Activated CD8-positive, alpha-beta T cell treated with anti-CD3 and anti-CD28 coated beads for 36 hours (primary cell): ENCODE results near the gene LRRC42. TPM values are rescaled to one million over a fixed set of nuclear protein-coding genes. Genes with fewer than 3 reads are reported as not detected.

Source experiments
- ATAC-seq: fragments of 200-7000 bp; cut with Tn5 transposase; one replicate; pipeline ENCODE4 v1.10.0; 2021; ENCODE audit warnings: mild to moderate bottlenecking, moderate library complexity
- CTCF ChIA-PET: fragments of 350-600 bp; sonication (Branson Sonifier 250); formaldehyde crosslinking; loops from one replicate; lab custom pipeline; 2021; ENCODE audit warnings: antibody characterized with exemption; lab: Charles Lee
- POLR2A ChIA-PET: fragments of 350-600 bp; sonication (Branson Sonifier 250); formaldehyde crosslinking; loops from one replicate; lab custom pipeline; 2021; ENCODE audit warnings: antibody characterized with exemption; lab: Charles Lee
- DNase-seq: peaks from one replicate; pipeline ENCODE4 v3.0.0-alpha.2; 2020
- H3K27ac Mint-ChIP-seq: one replicate; pipeline ENCODE4 v1.8.0; 2021; ENCODE audit warnings: mild to moderate bottlenecking, mixed read lengths
- H3K27me3 Mint-ChIP-seq: one replicate; pipeline ENCODE4 v1.8.0; 2021; ENCODE audit warnings: mixed read lengths
- H3K36me3 Mint-ChIP-seq: one replicate; pipeline ENCODE4 v1.8.0; 2021; ENCODE audit warnings: low read depth, mixed read lengths
- H3K4me1 Mint-ChIP-seq: one replicate; pipeline ENCODE4 v1.8.0; 2021; ENCODE audit warnings: low read depth, mixed read lengths
- H3K4me3 Mint-ChIP-seq: one replicate; pipeline ENCODE4 v1.8.0; 2021; ENCODE audit warnings: mild to moderate bottlenecking, moderate library complexity, mixed read lengths
- H3K9me3 Mint-ChIP-seq: one replicate; pipeline ENCODE4 v1.8.0; 2021; ENCODE audit warnings: mixed read lengths
- intact Hi-C: fragments of 100-400 bp; cut with micrococcal nuclease; formaldehyde crosslinking; loops from one replicate; pipeline ENCODE4 v1.10.0; 2022
- total RNA-seq, 2 experiments: library from RNA; stranded (reverse); gene quantifications; one replicate each; pipeline ENCODE4 v1.2.3, GENCODE V29; 2021
- TF ChIP-seq, protein P1 (sequence below): fragments of 200-600 bp; IDR thresholded peaks from one replicate; pipeline ENCODE4 v1.8.0; 2022; ENCODE audit warnings: antibody characterized with exemption, mild to moderate bottlenecking

LRRC42 gene
- total RNA-seq, 2 experiments from 2014 or later: 26.7 to 29.6 TPM

DNA sequence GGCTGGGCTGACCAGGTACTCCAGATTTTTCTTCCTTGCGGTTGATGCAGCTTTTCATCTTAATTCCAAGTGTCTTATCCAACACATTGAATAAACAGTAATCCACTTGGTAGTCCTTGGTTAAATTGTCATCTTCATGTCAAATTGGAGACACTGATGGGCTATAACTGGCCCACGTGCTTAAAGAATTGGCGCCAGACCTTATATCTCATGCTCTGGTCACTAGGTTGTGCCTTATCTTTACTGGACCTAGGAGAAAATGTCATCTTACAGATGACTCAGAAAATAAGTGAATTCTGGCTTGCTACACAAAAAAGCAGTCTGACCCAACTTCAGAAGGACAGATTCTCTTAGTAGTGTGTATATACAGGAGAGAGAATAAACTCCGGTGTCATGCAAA lies 16.2 kb downstream of the LRRC42 start:
- ChIA-PET POLR2A (interaction anchor here (0.6 kb wide), 2 partner anchors 28 to 33 kb away, joined by 3 read pairs; no protein-coding TSS in a partner anchor), CTCF (interaction anchor here (1.2 to 1.4 kb wide), 2 partner anchors 84 to 102 kb away, joined by 3 to 5 read pairs; no protein-coding TSS in a partner anchor)
- Mint-ChIP-seq H3K4me1 (peaks cover under 1% of the 10 kb centered on the region), H3K27me3 (no peaks in the 10 kb centered on the region), H3K4me3 (no peak overlapping the region), H3K27ac (no peak overlapping the region), H3K36me3 (peaks cover 21% of the 10 kb centered on the region), H3K9me3 (no peaks in the 10 kb centered on the region)
- no peak for ATAC-seq
- intact Hi-C loops: no loop called here
- DNase-seq: no peak
- TF ChIP-seq, protein P1, sequence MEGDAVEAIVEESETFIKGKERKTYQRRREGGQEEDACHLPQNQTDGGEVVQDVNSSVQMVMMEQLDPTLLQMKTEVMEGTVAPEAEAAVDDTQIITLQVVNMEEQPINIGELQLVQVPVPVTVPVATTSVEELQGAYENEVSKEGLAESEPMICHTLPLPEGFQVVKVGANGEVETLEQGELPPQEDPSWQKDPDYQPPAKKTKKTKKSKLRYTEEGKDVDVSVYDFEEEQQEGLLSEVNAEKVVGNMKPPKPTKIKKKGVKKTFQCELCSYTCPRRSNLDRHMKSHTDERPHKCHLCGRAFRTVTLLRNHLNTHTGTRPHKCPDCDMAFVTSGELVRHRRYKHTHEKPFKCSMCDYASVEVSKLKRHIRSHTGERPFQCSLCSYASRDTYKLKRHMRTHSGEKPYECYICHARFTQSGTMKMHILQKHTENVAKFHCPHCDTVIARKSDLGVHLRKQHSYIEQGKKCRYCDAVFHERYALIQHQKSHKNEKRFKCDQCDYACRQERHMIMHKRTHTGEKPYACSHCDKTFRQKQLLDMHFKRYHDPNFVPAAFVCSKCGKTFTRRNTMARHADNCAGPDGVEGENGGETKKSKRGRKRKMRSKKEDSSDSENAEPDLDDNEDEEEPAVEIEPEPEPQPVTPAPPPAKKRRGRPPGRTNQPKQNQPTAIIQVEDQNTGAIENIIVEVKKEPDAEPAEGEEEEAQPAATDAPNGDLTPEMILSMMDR: no peak

DNA sequence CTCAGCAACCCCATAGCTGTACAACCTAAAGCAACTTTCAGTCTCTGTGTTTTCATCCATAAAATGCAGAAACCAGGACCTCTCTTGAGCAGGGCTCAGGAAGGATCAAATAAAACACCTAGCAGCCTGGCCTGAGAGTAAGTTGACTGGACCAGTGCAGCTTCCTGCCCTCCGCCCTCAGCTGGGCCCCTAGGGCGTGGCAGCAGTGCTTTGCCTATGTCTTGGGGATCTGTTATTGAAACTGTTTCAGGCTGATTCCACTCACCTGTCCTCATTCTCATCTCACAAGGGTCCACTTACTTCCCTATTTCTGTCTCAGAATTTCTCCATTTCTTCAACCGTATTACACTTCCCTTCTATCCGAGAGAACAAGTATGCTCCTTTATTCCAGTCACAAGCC lies 17.3 kb downstream of the LRRC42 start:
- Mint-ChIP-seq H3K4me1 (no peaks in the 10 kb centered on the region), H3K27ac (no peak overlapping the region), H3K36me3 (peaks cover 24% of the 10 kb centered on the region), H3K27me3 (no peaks in the 10 kb centered on the region), H3K4me3 (no peak overlapping the region), H3K9me3 (no peaks in the 10 kb centered on the region)
- ATAC-seq (no peak), DNase-seq (no peak)
- CTCF ChIA-PET: interaction anchor here (0.6 to 0.7 kb wide), 2 partner anchors 103 to 705 kb away, joined by 3 read pairs; no protein-coding TSS in a partner anchor
- intact Hi-C loops: no loop called here
- POLR2A ChIA-PET: no interaction called here
- TF ChIP-seq, protein P1: no peak

DNA sequence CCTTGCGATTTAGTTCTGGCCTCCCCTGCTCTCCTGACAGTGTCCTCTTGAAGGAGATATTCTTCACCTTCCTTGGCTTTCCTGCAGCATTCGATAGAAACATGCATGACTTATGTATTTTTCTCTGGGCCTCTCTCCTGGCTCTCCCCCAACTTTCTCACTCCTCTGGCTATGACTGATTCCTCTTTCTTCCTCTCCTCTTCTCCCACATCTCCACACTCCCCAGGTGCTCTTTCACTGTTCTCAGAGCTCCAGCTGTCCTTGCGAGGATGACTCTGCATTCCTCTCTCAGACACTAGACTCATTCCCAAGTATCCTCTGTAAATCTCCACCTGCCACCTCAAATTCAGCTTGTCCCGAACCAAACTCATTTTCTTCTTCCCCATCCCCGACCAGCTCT lies 18.0 kb downstream of the LRRC42 start:
- peaks cover 27% of the 10 kb centered on the region for H3K36me3 Mint-ChIP-seq
- DNase-seq (no peak), ATAC-seq (no peak)
- POLR2A ChIA-PET: no interaction called here
- no peak overlapping the region for H3K27ac Mint-ChIP-seq
- H3K9me3 Mint-ChIP-seq: no peaks in the 10 kb centered on the region
- intact Hi-C loops: no loop called here
- TF ChIP-seq, protein P1: no peak
- H3K4me1 Mint-ChIP-seq: no peaks in the 10 kb centered on the region
- no peak overlapping the region for H3K4me3 Mint-ChIP-seq
- H3K27me3 Mint-ChIP-seq: no peaks in the 10 kb centered on the region
- CTCF ChIA-PET: interaction anchor here (2.1 kb wide), 1 partner anchor 104 kb away, joined by 7 read pairs; no protein-coding TSS in a partner anchor

DNA sequence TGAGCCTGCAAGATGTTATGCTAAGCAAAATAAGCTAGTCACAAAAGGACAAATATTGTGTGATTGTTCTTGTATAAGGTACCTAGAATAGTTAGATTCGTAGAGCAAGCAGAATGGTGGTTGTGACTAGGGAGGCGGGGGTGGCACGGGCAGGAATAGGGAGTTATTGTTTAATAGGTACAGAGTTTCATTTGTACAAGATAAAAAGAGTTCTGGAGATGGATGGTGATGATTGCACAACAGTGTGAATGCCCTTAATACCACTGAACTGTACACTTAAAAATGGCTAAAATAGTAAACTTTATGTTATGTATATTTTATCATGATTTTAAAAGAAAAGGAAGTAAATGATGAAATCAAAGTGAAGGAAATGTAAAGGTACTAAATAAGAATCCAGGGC lies 20.6 kb downstream of the LRRC42 start:
- intact Hi-C loops: no loop called here
- Mint-ChIP-seq H3K27me3 (no peaks in the 10 kb centered on the region), H3K4me3 (no peak overlapping the region), H3K9me3 (no peaks in the 10 kb centered on the region), H3K4me1 (peaks cover 2% of the 10 kb centered on the region), H3K36me3 (peaks cover 26% of the 10 kb centered on the region), H3K27ac (no peak overlapping the region)
- ChIA-PET POLR2A (interaction anchor here (1.0 kb wide), 1 partner anchor 108 kb away, joined by 3 read pairs; no protein-coding TSS in a partner anchor), CTCF (interaction anchor here (0.6 kb wide), 1 partner anchor 273 kb away, joined by 3 read pairs; no protein-coding TSS in a partner anchor)
- DNase-seq (no peak), ATAC-seq (no peak)
- TF ChIP-seq, protein P1: no peak

DNA sequence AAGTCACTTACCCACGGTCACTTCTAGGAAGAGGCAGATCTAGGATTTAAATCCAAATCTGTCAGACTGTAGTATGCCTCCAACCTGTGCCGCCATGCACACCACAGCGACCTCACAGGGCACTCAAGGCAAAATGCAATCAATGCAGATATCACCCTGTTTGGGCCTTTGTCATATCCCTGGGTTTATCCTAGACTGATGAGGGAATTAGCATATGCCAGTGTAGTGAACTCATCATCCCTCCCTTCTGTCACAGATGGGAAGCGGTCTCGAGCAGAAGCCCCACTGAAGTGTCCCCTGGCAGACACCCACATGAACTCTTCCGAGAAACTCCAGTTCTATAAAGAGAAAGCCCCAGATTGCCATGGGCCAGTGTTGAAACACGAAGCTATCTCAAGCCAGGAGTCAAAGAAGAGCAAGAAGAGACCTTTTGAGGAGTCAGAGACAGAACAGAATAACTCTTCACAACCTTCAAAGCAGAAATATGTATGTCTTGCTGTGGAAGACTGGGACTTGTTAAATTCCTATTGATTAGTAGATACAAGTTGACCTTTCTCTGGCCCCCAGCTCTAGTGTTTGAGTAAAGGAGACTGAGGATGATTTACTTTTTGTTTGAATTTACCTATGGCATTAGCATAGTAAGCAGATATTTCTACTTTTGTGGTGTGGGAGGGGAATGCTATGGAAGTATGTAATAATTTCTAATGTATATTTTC lies 21.4 kb downstream of the LRRC42 start:
- Mint-ChIP-seq H3K4me1 (peaks cover 3% of the 10 kb centered on the region), H3K4me3 (no peak overlapping the region), H3K27ac (no peak overlapping the region), H3K36me3 (peaks cover 21% of the 10 kb centered on the region), H3K27me3 (no peaks in the 10 kb centered on the region), H3K9me3 (no peaks in the 10 kb centered on the region)
- POLR2A ChIA-PET: no interaction called here
- ATAC-seq (no peak), DNase-seq (no peak)
- CTCF ChIA-PET: no interaction called here
- TF ChIP-seq, protein P1: no peak
- intact Hi-C loops: no loop called here
